Muscle layer of duodenum (tissue), 2 donors: ENCODE measurements around the gene TMC8.
A peak's percentile ranks its signal among the peaks of the same experiment; 100 is the strongest.
"Not testable (repeated sequence)": the region's sequence is repeated elsewhere in the genome, so short reads cannot be mapped to it uniquely, and the experiment has no call there.

ENCODE experiments used
- H3K27ac ChIP-seq: one replicate; pipeline ENCODE4 v1.7.0; 2013; ENCODE audit warnings: mild to moderate bottlenecking, low read length
- H3K27me3 ChIP-seq: one replicate; pipeline ENCODE4 v1.7.0; 2013; ENCODE audit warnings: low read depth, mild to moderate bottlenecking, control low read depth, low read length
- H3K36me3 ChIP-seq, 2 donors: one replicate each; pipeline ENCODE4 v1.7.0; 2013; ENCODE audit warnings: low read length in 2 of 2, control low read depth in 1 of 2, mild to moderate bottlenecking in 1 of 2; ENCODE audit not compliant: insufficient read depth in 2 of 2, control insufficient read depth in 1 of 2
- H3K4me1 ChIP-seq, 2 donors: one replicate each; pipeline ENCODE4 v1.7.0; 2013; ENCODE audit warnings: low read length in 2 of 2, mild to moderate bottlenecking in 2 of 2, control low read depth in 1 of 2, moderate library complexity in 1 of 2; ENCODE audit not compliant: insufficient read depth in 2 of 2, control insufficient read depth in 1 of 2
- H3K4me3 ChIP-seq, 2 donors: one replicate each; pipeline ENCODE4 v1.7.0; 2013; ENCODE audit warnings: low read length in 2 of 2, low read depth in 1 of 2, mild to moderate bottlenecking in 1 of 2
- H3K9me3 ChIP-seq, 2 donors: one replicate each; pipeline ENCODE4 v1.7.0; 2013; ENCODE audit warnings: low read length in 2 of 2, control low read depth in 1 of 2, mild to moderate bottlenecking in 1 of 2; ENCODE audit not compliant: control insufficient read depth in 1 of 2
- donor health status: healthy.

The TMC8 gene

DNA sequence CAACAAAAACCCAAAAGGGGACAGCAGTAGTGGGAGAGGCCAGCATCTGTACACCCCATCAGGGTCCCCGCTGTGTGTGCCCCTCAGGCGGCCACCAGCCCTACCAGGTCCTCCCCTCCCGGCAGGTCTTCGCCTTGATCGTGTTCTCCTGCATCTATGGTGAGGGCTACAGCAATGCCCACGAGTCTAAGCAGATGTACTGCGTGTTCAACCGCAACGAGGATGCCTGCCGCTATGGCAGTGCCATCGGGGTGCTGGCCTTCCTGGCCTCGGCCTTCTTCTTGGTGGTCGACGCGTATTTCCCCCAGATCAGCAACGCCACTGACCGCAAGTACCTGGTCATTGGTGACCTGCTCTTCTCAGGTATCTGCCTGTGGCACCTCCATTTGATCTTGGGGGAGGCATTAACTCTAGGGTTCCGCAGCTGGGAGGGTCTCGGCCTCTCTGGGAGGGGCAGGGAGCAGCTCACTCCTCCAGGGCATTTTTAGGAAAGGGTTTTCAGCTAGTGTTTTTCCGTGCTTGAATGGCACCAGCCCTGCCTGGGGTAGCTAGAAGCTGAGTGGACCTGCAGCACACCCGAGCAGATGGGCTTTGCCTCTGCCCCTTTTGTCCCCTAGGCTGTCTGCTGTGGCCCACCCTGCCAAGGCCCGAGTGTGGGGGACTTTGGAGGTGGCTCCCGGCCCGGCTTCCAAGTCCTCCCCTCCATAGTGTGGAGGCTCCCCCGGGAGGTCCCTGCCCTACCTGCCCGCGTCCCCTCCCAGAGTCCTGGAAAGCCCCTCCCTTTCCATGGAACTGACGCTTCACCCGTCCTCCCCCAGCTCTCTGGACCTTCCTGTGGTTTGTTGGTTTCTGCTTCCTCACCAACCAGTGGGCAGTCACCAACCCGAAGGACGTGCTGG is 40.4 kb downstream of the TMC8 start:
- Histone ChIP-seq H3K9me3 (no peaks in the 10 kb centered on the region), H3K27me3 (no peaks in the 10 kb centered on the region), H3K4me1 (peaks cover 21 to 62% of the 10 kb centered on the region in 2 donors), H3K36me3 (no peaks in the 10 kb centered on the region), H3K27ac (no peak overlapping the region), H3K4me3 (no peak overlapping the region)

DNA sequence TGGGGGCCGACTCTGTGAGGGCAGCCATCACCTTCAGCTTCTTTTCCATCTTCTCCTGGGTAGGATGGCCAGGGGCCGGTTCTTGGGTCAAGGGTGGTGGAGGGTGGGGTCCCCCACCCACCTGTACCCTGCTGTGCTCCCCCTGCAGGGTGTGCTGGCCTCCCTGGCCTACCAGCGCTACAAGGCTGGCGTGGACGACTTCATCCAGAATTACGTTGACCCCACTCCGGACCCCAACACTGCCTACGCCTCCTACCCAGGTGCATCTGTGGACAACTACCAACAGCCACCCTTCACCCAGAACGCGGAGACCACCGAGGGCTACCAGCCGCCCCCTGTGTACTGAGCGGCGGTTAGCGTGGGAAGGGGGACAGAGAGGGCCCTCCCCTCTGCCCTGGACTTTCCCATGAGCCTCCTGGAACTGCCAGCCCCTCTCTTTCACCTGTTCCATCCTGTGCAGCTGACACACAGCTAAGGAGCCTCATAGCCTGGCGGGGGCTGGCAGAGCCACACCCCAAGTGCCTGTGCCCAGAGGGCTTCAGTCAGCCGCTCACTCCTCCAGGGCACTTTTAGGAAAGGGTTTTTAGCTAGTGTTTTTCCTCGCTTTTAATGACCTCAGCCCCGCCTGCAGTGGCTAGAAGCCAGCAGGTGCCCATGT is 41.1 kb downstream of the TMC8 start:
- H3K4me1 ChIP-seq = peaks cover 26 to 70% of the 10 kb centered on the region in 2 donors

DNA sequence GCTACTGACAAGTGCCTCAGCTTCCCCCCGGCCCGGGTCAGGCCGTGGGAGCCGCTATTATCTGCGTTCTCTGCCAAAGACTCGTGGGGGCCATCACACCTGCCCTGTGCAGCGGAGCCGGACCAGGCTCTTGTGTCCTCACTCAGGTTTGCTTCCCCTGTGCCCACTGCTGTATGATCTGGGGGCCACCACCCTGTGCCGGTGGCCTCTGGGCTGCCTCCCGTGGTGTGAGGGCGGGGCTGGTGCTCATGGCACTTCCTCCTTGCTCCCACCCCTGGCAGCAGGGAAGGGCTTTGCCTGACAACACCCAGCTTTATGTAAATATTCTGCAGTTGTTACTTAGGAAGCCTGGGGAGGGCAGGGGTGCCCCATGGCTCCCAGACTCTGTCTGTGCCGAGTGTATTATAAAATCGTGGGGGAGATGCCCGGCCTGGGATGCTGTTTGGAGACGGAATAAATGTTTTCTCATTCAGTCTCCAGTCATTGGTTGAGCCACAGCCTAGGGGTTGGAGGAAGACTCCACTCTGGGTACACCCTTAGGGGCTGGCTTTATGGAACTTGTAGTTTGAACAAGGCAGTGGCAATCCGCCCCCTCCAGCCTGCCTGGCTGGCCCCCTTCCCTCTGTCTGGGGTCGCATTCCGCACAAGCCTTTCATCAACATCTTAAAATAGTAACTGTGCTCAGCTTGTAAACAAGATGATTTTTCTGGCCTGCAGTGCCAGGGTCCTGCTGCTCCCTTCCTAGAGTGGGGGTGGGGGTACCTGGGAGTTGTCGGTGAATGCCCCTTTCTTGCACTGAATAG is 41.9 kb downstream of the TMC8 start:
- Histone ChIP-seq H3K4me1 (peaks cover 26 to 74% of the 10 kb centered on the region in 2 donors), H3K9me3 (no peaks in the 10 kb centered on the region), H3K36me3 (no peaks in the 10 kb centered on the region), H3K4me3 (peak overlapping the region in 1 of 2 donors; percentile 3), H3K27me3 (no peaks in the 10 kb centered on the region), H3K27ac (peak overlapping the region; percentile 86)

More for the DNA sequence above, 41.1 kb downstream of the TMC8 start:
- not testable (repeated sequence) for H3K27ac ChIP-seq, H3K36me3 ChIP-seq, H3K27me3 ChIP-seq, H3K9me3 ChIP-seq, H3K4me3 ChIP-seq

DNA sequence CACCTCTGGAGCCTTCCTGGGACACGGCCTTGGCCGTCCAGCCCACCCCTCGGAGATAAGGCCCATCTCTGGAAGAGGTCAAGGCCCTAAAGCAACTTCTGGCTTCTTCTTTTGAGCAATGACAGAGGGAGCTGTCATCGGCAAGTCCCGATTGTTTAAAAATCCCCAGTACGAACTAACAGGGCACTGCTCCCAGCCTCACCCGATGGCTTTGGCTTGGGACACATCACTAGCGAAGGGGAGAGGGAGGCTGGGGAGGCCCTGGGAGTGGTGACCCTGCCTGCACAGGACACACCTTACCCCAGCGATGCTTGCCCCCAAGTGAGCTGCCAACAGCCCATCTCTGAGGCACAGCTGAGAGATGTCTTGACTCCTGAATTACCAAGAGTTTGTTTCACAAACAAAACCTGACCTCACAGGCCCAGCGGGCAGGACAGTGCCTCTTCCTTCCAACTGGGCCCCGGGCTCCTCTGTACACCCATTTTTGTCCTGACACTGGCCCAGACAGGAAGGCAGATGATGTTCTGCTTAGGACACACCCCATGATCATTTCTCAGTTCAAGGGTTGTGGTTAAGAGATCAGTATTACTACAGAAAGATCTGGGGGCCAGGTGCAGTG is 42.6 kb downstream of the TMC8 start:
- H3K36me3 ChIP-seq = no peaks in the 10 kb centered on the region
- H3K9me3 ChIP-seq = no peaks in the 10 kb centered on the region
- H3K4me3 ChIP-seq = no peak overlapping the region
- H3K27me3 ChIP-seq = no peaks in the 10 kb centered on the region
- H3K4me1 ChIP-seq = peaks cover 26 to 74% of the 10 kb centered on the region in 2 donors
- peak overlapping the region; percentile 86 for H3K27ac ChIP-seq

DNA sequence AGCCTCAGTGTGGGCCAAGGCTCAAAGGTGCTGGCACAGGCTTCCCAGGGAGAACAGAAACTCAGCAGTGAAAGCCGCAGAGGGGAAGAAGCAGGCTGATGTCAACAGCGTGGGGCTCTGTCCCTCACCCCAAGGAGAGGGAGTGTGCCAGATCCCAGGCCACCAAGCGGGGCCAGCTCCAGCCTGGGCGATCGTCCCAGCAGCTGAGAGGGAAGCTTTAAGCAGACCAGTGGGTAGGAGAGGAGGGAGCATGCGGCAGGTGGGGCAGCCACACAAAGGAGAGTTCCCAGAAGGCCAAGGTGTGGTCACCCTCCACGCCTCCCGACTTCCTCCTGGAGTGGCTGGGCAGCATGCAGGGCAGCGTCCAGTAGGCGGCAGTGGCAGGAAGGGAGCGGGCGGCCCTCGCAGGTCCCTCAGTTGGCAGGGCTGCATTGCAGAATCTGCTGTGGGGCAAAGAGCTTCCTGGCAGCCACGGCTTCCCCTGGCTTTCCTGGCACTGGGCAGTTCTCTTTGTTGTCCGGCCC is 43.8 kb downstream of the TMC8 start:
- Histone ChIP-seq H3K4me1 (peaks cover 26 to 70% of the 10 kb centered on the region in 2 donors), H3K27ac (peak overlapping the region; percentile 86), H3K36me3 (no peaks in the 10 kb centered on the region), H3K9me3 (no peaks in the 10 kb centered on the region), H3K4me3 (peak overlapping the region in 1 of 2 donors; percentile 23), H3K27me3 (no peaks in the 10 kb centered on the region)

DNA sequence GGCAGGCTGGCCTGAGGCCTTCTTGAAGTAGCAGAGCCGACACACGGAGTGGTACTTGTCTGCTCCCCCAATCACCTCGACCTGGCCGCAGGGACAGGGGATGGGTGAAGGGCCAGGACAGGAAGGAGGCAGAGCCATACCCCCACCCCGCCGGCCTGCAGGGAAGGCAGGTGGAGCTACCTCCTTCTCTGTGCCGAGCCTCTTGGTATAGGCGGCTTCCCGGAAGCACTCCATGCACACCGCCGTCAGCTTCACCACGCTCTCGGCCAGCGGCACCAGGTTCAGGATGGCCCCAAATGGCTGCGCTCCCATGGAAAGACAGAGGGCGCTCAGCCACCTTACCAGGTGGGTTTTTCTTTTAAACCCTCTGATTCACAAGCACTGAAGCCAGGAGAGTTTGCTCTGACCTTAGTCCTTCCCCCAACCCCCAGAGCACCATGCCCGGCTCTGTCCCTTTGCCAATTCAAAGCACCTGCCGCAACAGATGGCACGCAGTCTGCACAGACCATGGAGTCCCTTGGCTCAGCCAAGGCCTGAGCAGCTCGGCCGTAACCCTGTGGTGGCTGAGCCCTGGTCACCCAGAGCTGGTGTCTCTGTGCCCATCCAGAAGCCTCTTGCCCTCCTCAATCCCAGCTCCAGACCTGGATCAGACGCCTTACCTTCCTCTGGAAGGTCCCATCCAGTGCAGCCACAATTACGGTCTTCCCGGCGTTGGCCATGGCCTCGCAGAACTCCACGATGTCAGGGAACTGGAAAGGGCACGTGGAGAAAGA is 44.5 kb downstream of the TMC8 start:
- peak overlapping the region in 1 of 2 donors; percentile 23 for H3K4me3 ChIP-seq

DNA sequence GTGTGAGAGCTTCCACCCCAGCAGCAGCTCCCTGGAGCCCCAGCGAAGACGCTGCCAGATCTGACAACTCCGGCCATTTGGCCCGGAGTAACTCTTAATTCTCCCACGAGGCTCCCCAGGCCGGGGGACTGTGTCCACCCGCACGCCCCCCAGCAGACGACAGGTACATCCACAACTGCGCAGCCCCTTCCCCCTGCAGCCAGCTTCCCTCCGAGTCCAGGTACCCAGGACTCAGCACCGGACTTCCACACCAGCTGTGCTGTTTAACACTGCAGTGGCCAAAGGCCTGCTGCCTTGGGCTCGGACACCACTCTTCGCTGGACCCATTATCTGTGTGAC is 45.0 kb downstream of the TMC8 start:
- H3K27ac ChIP-seq = no peak overlapping the region
- peaks cover 32 to 63% of the 10 kb centered on the region in 2 donors for H3K4me1 ChIP-seq
- no peak overlapping the region for H3K4me3 ChIP-seq
- no peaks in the 10 kb centered on the region for H3K9me3 ChIP-seq
- H3K27me3 ChIP-seq = no peaks in the 10 kb centered on the region
- no peaks in the 10 kb centered on the region for H3K36me3 ChIP-seq

More for the DNA sequence above, 44.5 kb downstream of the TMC8 start:
- Histone ChIP-seq H3K27ac (peak overlapping the region; percentile 86), H3K4me1 (peaks cover 26 to 63% of the 10 kb centered on the region in 2 donors), H3K36me3 (no peaks in the 10 kb centered on the region), H3K9me3 (no peaks in the 10 kb centered on the region), H3K27me3 (no peaks in the 10 kb centered on the region)

DNA sequence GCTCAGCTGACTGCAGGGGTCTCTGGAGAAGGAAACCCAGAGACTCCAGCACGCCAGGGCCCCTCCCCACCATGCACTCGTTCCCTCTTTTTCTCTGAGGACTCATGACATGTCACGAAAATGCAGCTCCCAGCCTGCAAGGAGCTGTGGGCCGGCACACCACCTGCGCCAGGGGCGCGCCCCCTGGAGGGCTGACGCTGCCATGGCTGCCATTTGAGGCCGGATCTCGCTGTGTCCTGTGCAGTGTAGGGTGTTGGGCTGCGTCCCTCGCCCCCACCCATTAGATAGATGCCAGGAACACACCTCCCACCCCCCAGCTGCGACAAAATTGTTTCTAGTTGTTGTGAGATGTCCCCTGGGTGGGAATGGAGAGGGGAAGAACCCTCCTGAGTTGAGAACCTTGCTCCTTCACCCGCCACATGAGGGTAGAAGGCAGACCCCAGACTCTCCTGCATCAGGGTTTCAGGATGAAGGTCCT is 46.0 kb downstream of the TMC8 start:
- peaks cover 34 to 59% of the 10 kb centered on the region in 2 donors for H3K4me1 ChIP-seq
- no peaks in the 10 kb centered on the region for H3K36me3 ChIP-seq
- H3K9me3 ChIP-seq = no peaks in the 10 kb centered on the region
- no peak overlapping the region for H3K27ac ChIP-seq
- H3K27me3 ChIP-seq = no peaks in the 10 kb centered on the region
- no peak overlapping the region for H3K4me3 ChIP-seq

DNA sequence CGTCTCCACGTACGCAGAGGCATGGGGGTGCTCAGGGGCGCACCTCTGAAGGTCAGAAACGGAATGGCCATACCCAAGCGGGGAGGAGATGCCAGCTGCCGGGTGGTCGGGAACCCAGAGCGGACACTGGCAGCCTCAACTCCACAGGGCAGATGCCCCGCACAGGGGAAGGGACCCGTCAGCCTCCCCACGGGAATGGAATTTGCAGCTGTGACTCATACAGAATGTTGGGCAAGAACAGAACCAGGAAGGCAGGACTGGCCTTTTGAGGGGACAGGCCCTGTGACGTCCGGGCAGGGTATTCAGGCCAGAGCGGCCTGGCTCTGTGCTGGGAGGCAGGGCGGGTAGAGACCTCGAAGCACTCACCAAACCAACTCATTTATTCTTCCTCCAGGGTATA is 48.8 kb downstream of the TMC8 start:
- Histone ChIP-seq H3K4me1 (peaks cover 19 to 39% of the 10 kb centered on the region in 2 donors), H3K27ac (peak overlapping the region; percentile 79)

DNA sequence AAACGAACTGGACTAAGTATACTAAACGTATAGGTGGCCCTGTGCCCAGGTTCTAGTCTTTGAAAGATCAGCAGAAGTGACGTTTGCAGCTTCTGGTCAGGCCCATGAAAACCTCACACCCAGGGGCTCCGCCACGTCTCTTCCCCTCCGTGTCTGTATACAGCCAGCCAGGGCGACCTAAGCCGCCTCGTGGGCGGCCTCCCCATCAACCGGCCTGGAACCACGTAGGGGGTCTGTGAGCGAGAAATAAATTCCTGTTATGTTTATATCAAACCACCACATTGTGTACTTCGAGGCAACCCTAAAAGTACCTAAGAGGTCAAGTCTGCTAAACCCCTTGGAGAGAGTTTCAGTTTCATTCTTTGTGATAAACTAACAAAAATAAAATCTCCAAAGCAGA is 49.5 kb downstream of the TMC8 start:
- H3K27me3 ChIP-seq = no peaks in the 10 kb centered on the region
- H3K36me3 ChIP-seq = no peaks in the 10 kb centered on the region
- peak overlapping the region in 1 of 2 donors; percentile 32 for H3K4me3 ChIP-seq
- peak overlapping the region; percentile 79 for H3K27ac ChIP-seq
- peaks cover 18 to 39% of the 10 kb centered on the region in 2 donors for H3K4me1 ChIP-seq
- no peaks in the 10 kb centered on the region for H3K9me3 ChIP-seq

More for the DNA sequence above, 48.8 kb downstream of the TMC8 start:
- Histone ChIP-seq H3K4me3 (no peak overlapping the region), H3K9me3 (no peaks in the 10 kb centered on the region), H3K36me3 (no peaks in the 10 kb centered on the region), H3K27me3 (no peaks in the 10 kb centered on the region)
